ENCODE measurements around the gene MRPL51. TPM values are rescaled to one million over a fixed set of nuclear protein-coding genes. Genes with fewer than 3 reads are reported as not detected.
"Not testable (repeated sequence)": the region's sequence is repeated elsewhere in the genome, so short reads cannot be mapped to it uniquely, and the experiment has no call there.

Gene MRPL51
- total and polyA plus RNA-seq, 2 donors (not counting 1 experiment from before 2014, with no cell fraction given), result 18.6 to 72.6 TPM

- CTCF ChIA-PET, result no interaction called here
- no peaks in the 10 kb centered on the region for H3K4me1 Mint-ChIP-seq
- H3K27me3 ChIP-seq (replicated peaks in 1 of 4; ENCODE audit: control extremely low read depth in 1 of 4, control insufficient read depth in 3 of 4, insufficient read depth in 4 of 4, low read length in 3 of 4), result no peaks in the 10 kb centered on the region
- POLR2A ChIA-PET, result no interaction called here
- 100% methylated on average over 2 of the region's 3 CpGs for WGBS (ENCODE audit: insufficient coverage)
- no peaks in the 10 kb centered on the region for H3K9me3 Mint-ChIP-seq (ENCODE audit: insufficient read depth)
- intact Hi-C loops (cut with micrococcal nuclease), result no loop called here
- no peak overlapping the region for H3K27ac Mint-ChIP-seq
- no peaks in the 10 kb centered on the region for H4K20me1 ChIP-seq (ENCODE audit: control insufficient read depth, insufficient read depth, low read length, poor library complexity, severe bottlenecking)
- no peak for ATAC-seq (ENCODE audit: low read depth)
- H3K27me3 Mint-ChIP-seq, result peaks cover 18% of the 10 kb centered on the region
- H3K9me3 ChIP-seq (ENCODE audit: control extremely low read depth in 1 of 3, control insufficient read depth in 2 of 3, insufficient read depth in 1 of 3, low read length in 2 of 3), result no peaks in the 10 kb centered on the region
- no peaks in the 10 kb centered on the region for H3K79me2 ChIP-seq (ENCODE audit: control insufficient read depth, insufficient read depth, low read length)
- DNase-seq, result no peak
- no peak overlapping the region for H3K4me2 ChIP-seq (replicated peaks; ENCODE audit: low read depth, low read length, poor library complexity, severe bottlenecking)
- no peak overlapping the region for H3K4me3 Mint-ChIP-seq
- H3K4me1 ChIP-seq (ENCODE audit: control insufficient read depth in 2 of 2, insufficient read depth in 2 of 2, low read length in 2 of 2), result no peaks in the 10 kb centered on the region
- H2AFZ ChIP-seq (ENCODE audit: insufficient read depth, low read depth, low read length, poor library complexity, severe bottlenecking), result no peak overlapping the region
- no peak overlapping the region for H3K27ac ChIP-seq (ENCODE audit: low read length in 2 of 2)
- no peak overlapping the region for H3K4me3 ChIP-seq (ENCODE audit: control extremely low read depth in 1 of 5, extremely low read depth in 1 of 5, insufficient read depth in 1 of 5, low read depth in 2 of 5, low read length in 4 of 5)
- H3K36me3 ChIP-seq (replicated peaks in 1 of 2; ENCODE audit: control extremely low read depth in 1 of 2, control insufficient read depth in 1 of 2, extremely low read depth in 1 of 2, insufficient read depth in 2 of 2, low read length in 1 of 2), result no peaks in the 10 kb centered on the region
- H3K9ac ChIP-seq (ENCODE audit: low read length), result no peak overlapping the region
- TF ChIP-seq CTCF (IDR thresholded peaks at IDR 0.05) (no peak), EZH2 (IDR thresholded peaks at IDR 0.05; ENCODE audit: borderline replicate concordance, insufficient read depth, low read depth, low read length, poor library complexity, severe bottlenecking) (no peak)
Observed at GRCh38 chr12:6476489-6476888, 16.6 kb downstream of the MRPL51 start.

- H3K4me1 ChIP-seq (ENCODE audit: control insufficient read depth in 2 of 2, insufficient read depth in 2 of 2, low read length in 2 of 2); H3K79me2 ChIP-seq (ENCODE audit: control insufficient read depth, insufficient read depth, low read length); H3K4me2 ChIP-seq (replicated peaks; ENCODE audit: low read depth, low read length, poor library complexity, severe bottlenecking); POLR2A ChIA-PET; CTCF ChIA-PET; H3K27me3 ChIP-seq (replicated peaks in 1 of 4; ENCODE audit: control extremely low read depth in 1 of 4, control insufficient read depth in 3 of 4, insufficient read depth in 4 of 4, low read length in 3 of 4); H3K4me3 ChIP-seq (ENCODE audit: control extremely low read depth in 1 of 5, extremely low read depth in 1 of 5, insufficient read depth in 1 of 5, low read depth in 2 of 5, low read length in 4 of 5); H3K4me1 Mint-ChIP-seq; H2AFZ ChIP-seq (ENCODE audit: insufficient read depth, low read depth, low read length, poor library complexity, severe bottlenecking); H3K9me3 Mint-ChIP-seq (ENCODE audit: insufficient read depth); H3K4me3 Mint-ChIP-seq; H3K27ac ChIP-seq (ENCODE audit: low read length in 2 of 2); ATAC-seq (ENCODE audit: low read depth); H3K27ac Mint-ChIP-seq; H3K9me3 ChIP-seq (ENCODE audit: control extremely low read depth in 1 of 3, control insufficient read depth in 2 of 3, insufficient read depth in 1 of 3, low read length in 2 of 3); DNase-seq; H4K20me1 ChIP-seq (ENCODE audit: control insufficient read depth, insufficient read depth, low read length, poor library complexity, severe bottlenecking); H3K36me3 ChIP-seq (replicated peaks in 1 of 2; ENCODE audit: control extremely low read depth in 1 of 2, control insufficient read depth in 1 of 2, extremely low read depth in 1 of 2, insufficient read depth in 2 of 2, low read length in 1 of 2); intact Hi-C loops (cut with micrococcal nuclease); H3K9ac ChIP-seq (ENCODE audit: low read length): not testable (repeated sequence)
- 94% methylated on average over 24 of the region's 48 CpGs for WGBS (ENCODE audit: insufficient coverage)
- H3K27me3 Mint-ChIP-seq, result peaks cover 18% of the 10 kb centered on the region
Observed at GRCh38 chr12:6475233-6475975, 17.7 kb downstream of the MRPL51 start.
